ENCODE data around the gene INSYN2B.

DNA sequence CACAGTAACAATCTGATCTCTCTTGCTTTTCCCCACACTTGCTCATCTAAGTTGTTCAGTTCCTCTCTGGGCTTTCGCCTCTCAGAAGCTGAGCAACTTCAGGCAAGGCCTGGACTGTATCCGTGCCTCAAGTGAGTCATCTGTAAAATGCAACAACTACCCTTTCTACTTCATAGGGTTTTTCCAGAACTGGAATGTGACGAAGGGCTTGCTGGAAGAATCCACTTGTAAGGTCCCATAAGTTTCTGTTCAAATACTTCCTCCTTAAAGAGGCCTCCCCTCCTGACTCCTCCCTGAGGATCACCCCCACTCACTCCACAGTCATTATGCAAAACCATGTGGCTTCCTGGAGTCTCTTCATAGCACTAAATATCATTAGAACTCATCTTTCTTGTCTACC lies 17.5 kb upstream of the INSYN2B start:
- TF ChIP-seq CTCF (IDR thresholded peaks at IDR 0.05) = no peak
- no peak for TF ChIP-seq POLR2A (IDR thresholded peaks at IDR 0.05)

Data from heart left ventricle (tissue), 13 donors.